Gastrocnemius medialis (tissue), 4 donors: ENCODE data around the gene GSTM4. TPM values are rescaled to one million over a fixed set of nuclear protein-coding genes. Genes with fewer than 3 reads are reported as not detected.
A peak's percentile ranks its signal among the peaks of the same experiment; 100 is the strongest.

Source experiments
- ATAC-seq, 2 donors: fragments of 150-250 bp; one replicate each; pipeline ENCODE4 v1.9.1; 2016
- DNase-seq, 2 donors: peaks; one replicate each; pipeline ENCODE4 v3.0.0-alpha.2; 2019
- H3K27ac ChIP-seq, 4 donors: fragments of 200-600 bp; sonication (generic); 1 replicate in 1 of 4; 2 replicates in 3 of 4; pipeline ENCODE4 v1.5.1; 2016 to 2018; ENCODE audit warnings: mild to moderate bottlenecking in 2 of 4, moderate library complexity in 1 of 4
- H3K27me3 ChIP-seq, 3 donors: fragments of 200-600 bp; sonication (generic) in 2 of 3; 1 replicate in 1 of 3; 2 replicates in 2 of 3; pipeline versions ENCODE4 v1.5.1 to v1.6.0; 2016 to 2019; ENCODE audit warnings: mild to moderate bottlenecking in 1 of 3, moderate library complexity in 1 of 3
- H3K36me3 ChIP-seq, 2 donors: fragments of 200-600 bp; sonication (generic) in 1 of 2; one replicate each; pipeline ENCODE4 v1.5.1; 2017 to 2018
- H3K4me1 ChIP-seq, 2 donors: fragments of 200-600 bp; sonication (generic) in 1 of 2; one replicate each; pipeline ENCODE4 v1.5.1; 2016 to 2017; ENCODE audit warnings: mild to moderate bottlenecking in 2 of 2
- H3K4me3 ChIP-seq, 4 donors: fragments of 200-600 bp; sonication (generic) in 3 of 4; 1 replicate in 1 of 4; 2 replicates in 3 of 4; pipeline ENCODE4 v1.5.1; 2016 to 2019; ENCODE audit warnings: mild to moderate bottlenecking in 2 of 4
- H3K9me3 ChIP-seq, 3 donors: fragments of 200-600 bp; sonication (generic) in 2 of 3; 1 replicate in 1 of 3; 2 replicates in 2 of 3; pipeline ENCODE4 v1.5.1; 2016 to 2019
- CTCF ChIP-seq, 5 experiments: fragments of 450-650 bp in 3 of 5; fragments of 200-600 bp in 2 of 5; sonication (generic) in 2 of 5; IDR thresholded peaks in 4 of 5; conservative IDR thresholded peaks in 1 of 5; 1 replicate in 4 of 5; 2 replicates in 1 of 5; pipeline ENCODE4 v1.5.1; 2016 to 2019; ENCODE audit warnings: antibody characterized with exemption in 5 of 5, mild to moderate bottlenecking in 3 of 5, moderate library complexity in 3 of 5
- POLR2A ChIP-seq, 2 donors: fragments of 450-650 bp; IDR thresholded peaks; one replicate each; pipeline ENCODE4 v1.6.1; 2017; ENCODE audit warnings: antibody characterized with exemption in 2 of 2, mild to moderate bottlenecking in 2 of 2, moderate library complexity in 2 of 2
- in situ Hi-C, 4 donors: fragments of 200-750 bp; cut with MboI; loops; one replicate each; pipeline versions ENCODE4 v1.15.0 to v1.8.0; 2017; ENCODE audit warnings: low sequenced_read_pairs in 4 of 4
- intact Hi-C: fragments of 100-400 bp; cut with DNase I; formaldehyde crosslinking; loops from one replicate; pipeline ENCODE4 v1.15.1; 2023; ENCODE audit warnings: low total_unique reads
- total RNA-seq, 4 donors: library from RNA; depleted of rRNA; stranded (reverse); fragments of >200 nt; gene quantifications; one replicate each; pipeline versions ENCODE4 v1.1.0 to v1.2.3, GENCODE V29; 2016

GSTM4 gene
- total RNA-seq, 4 donors from 2014 or later, result 18.1 to 28.9 (median 25.0) TPM

DNA sequence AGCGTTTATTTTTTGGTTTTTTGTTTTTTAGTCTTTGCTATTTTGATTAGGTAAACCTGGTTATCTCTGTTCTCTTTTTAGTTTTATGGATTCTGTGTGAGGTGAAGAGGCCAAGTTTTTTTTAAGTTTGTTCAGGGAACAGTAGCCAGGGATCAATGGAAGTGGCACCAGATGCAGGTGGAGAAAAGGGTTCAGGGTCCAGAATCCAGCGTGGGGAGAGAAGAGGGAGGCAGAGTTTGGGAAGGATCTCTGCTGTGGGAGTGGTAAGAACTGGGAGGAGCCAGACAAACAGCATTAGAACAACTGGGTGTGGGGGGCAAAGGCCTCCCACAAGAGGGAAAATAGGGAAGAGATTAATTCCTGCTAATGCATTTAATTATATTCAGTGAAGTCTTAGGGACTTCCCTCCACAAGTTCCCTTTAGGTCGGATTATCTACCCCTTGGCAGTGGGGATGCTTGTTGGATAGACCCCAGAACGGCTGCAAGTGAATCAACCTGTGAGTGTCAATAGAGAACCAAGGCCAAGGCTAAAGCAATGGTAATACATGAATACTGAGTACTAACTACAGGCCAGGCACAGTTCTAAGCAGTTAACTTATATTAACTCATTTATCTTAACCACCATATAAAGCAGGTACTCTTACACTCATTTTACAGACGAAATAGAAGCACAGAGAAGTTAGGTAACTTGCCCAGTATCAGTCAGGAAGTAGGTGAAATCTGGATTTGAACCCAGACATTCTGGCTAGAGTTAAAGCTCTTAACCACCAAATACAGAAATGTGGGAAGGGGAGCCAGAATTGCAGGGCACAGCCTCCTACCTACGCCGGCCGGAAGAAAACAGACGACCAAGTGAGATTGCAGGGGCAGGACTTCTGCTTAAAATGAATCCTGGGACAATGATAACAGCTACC, 37.0 kb upstream of the GSTM4 start:
- intact Hi-C loops (loop anchor here (5.0 kb wide), 1 partner anchor 127 kb away; the partner anchor contains the start of gene CYB561D1), in situ Hi-C loops (no loop called here)
- TF ChIP-seq CTCF (IDR thresholded peaks at IDR 0.05 in 4 of 5, conservative IDR thresholded peaks at IDR 0.05 in 1 of 5), result no peak
- no peak for TF ChIP-seq POLR2A (IDR thresholded peaks at IDR 0.05)
- Histone ChIP-seq H3K27ac (peak overlapping the region in 3 of 4 donors; percentile 27 to 73 (median 72)), H3K4me1 (peaks cover 4 to 22% of the 10 kb centered on the region in 2 donors), H3K4me3 (peak overlapping the region; percentile 64 to 87 (median 66)), H3K36me3 (no peaks in the 10 kb centered on the region), H3K27me3 (peaks cover 0 to 4% (median 0%) of the 10 kb centered on the region in 3 donors), H3K9me3 (no peaks in the 10 kb centered on the region)
- ATAC-seq, result no peak
- DNase-seq, result no peak

DNA sequence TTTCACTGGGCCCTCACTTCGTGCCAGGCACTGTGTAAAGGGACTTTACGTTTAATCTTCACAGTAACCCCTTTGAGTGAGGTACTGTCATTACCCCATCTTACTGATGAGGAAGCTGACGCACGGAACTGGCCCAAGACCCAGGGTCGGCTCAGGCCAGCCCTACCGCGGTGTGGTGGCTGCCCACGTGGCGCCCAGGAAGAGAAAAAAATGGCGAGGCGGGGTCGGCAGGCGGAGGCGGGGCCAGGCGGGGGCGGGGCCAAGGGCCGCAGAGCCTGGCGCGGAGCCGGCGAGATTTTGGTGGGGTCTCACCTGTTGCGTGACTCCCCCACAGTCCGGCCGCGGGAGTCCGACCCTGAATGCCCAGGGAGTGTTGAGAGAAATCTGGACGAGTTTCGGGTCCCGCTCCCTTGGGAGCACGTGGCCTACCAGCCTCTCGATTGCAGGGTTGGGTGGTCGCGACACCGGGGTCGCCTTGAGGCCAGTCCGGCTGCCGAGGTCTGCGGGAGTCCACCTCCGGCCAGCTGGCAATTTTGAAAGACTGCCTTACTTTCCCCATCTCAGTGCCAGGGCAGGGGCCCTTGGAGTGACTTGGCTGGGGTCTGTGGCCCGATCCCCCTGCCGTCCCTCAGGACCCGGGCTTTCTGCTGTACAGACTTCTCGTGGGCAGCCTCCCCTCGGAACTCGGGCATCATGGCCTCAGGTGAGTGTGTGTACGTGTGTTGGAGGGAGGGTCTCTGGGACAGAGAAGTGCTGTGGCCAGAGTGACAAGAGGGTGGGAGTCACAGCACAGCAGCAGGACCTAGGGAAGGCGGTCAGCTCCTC, 36.1 kb upstream of the GSTM4 start, which contains the start of the genes AMPD2 and GNAT2:
AMPD2 (plus strand) TSS at position 262 of the 825 bp plus-strand sequence. CDS start 1,339 bp downstream, outside the sequence.
GNAT2 (minus strand) TSS at position 41 of the 825 bp plus-strand sequence. CDS start 6,746 bp downstream, outside the sequence.
- ATAC-seq, result peak; percentile 57 to 64
- DNase-seq, result peak; percentile 58 to 77
- intact Hi-C loops (loop anchor here (2.0 to 5.0 kb wide), 2 partner anchors 73 to 127 kb away; partner anchors contain the start of gene CYB561D1), in situ Hi-C loops (loop anchor here (5.0 to 10.0 kb wide), 3 partner anchors 72 to 365 kb away; partner anchors contain the start of genes GNAI3 (in 4 of the 4) and AHCYL1 (in 1 of the 4))
- Histone ChIP-seq H3K27ac (peak within 1 kb of the TSS; percentile 62 to 73 (median 71)), H3K9me3 (no peaks in the 10 kb centered on the region), H3K27me3 (peaks cover 0 to 4% (median 0%) of the 10 kb centered on the region in 3 donors), H3K4me1 (peaks cover 4 to 24% of the 10 kb centered on the region in 2 donors), H3K36me3 (no peaks in the 10 kb centered on the region), H3K4me3 (peak within 1 kb of the TSS; percentile 64 to 87 (median 66))
- peak in 1 of 2 donors; percentile 23 for TF ChIP-seq POLR2A (IDR thresholded peaks at IDR 0.05)
- TF ChIP-seq CTCF (IDR thresholded peaks at IDR 0.05 in 4 of 5, conservative IDR thresholded peaks at IDR 0.05 in 1 of 5), result no peak

GRCh38 chr1:109620401-109620791, 35.5 kb upstream of the GSTM4 start:
- DNase-seq (no peak), ATAC-seq (peak; percentile 41 to 53)
- no peak for TF ChIP-seq CTCF (IDR thresholded peaks at IDR 0.05 in 4 of 5, conservative IDR thresholded peaks at IDR 0.05 in 1 of 5)
- peaks cover 4 to 24% of the 10 kb centered on the region in 2 donors for H3K4me1 ChIP-seq
- no peaks in the 10 kb centered on the region for H3K9me3 ChIP-seq
- intact Hi-C loops, result loop anchor here (2.0 kb wide), 1 partner anchor 74 kb away; no protein-coding TSS in a partner anchor
- peak overlapping the region; percentile 64 to 87 (median 66) for H3K4me3 ChIP-seq
- H3K36me3 ChIP-seq, result no peaks in the 10 kb centered on the region
- H3K27ac ChIP-seq, result peak overlapping the region; percentile 62 to 73 (median 71)
- peaks cover 0 to 4% (median 0%) of the 10 kb centered on the region in 3 donors for H3K27me3 ChIP-seq
- in situ Hi-C loops, result loop anchor here (5.0 to 10.0 kb wide), 3 partner anchors 73 to 364 kb away; partner anchors contain the start of genes GNAI3 (in 4 of the 4) and AHCYL1 (in 1 of the 4)

GRCh38 chr1:109620841-109621286, 35.0 kb upstream of the GSTM4 start:
- Histone ChIP-seq H3K9me3 (no peaks in the 10 kb centered on the region), H3K4me3 (peak overlapping the region; percentile 64 to 87 (median 66)), H3K27me3 (peaks cover 0 to 4% (median 0%) of the 10 kb centered on the region in 3 donors), H3K4me1 (peaks cover 4 to 24% of the 10 kb centered on the region in 2 donors), H3K36me3 (no peaks in the 10 kb centered on the region), H3K27ac (peak overlapping the region; percentile 62 to 73 (median 71))
- intact Hi-C loops, result loop anchor here (2.0 kb wide), 1 partner anchor 74 kb away; no protein-coding TSS in a partner anchor
- DNase-seq, result peak; percentile 69 to 75
- in situ Hi-C loops, result loop anchor here (5.0 to 10.0 kb wide), 3 partner anchors 74 to 364 kb away; partner anchors contain the start of genes GNAI3 (in 4 of the 4) and AHCYL1 (in 1 of the 4)
- peak; percentile 48 to 51 for ATAC-seq
- TF ChIP-seq POLR2A (IDR thresholded peaks at IDR 0.05), result no peak
